Right lobe of liver (tissue), 6 donors: ENCODE measurements around the gene FRY. TPM values are rescaled to one million over a fixed set of nuclear protein-coding genes. Genes with fewer than 3 reads are reported as not detected.

Experiments
- ATAC-seq, 4 donors: fragments of 200-7000 bp; cut with Tn5 transposase; one replicate each; pipeline ENCODE4 v1.9.1; 2020; ENCODE audit warnings: mild to moderate bottlenecking in 4 of 4, moderate library complexity in 4 of 4
- DNase-seq, 3 donors: peaks; one replicate each; pipeline ENCODE4 v3.0.0-alpha.2; 2020
- H3K27ac ChIP-seq, 3 donors: fragments of 200-600 bp; one replicate each; pipeline ENCODE4 v1.8.0; 2022
- H3K27me3 ChIP-seq, 2 donors: fragments of 200-600 bp; one replicate each; pipeline ENCODE4 v1.8.0; 2022
- H3K36me3 ChIP-seq, 4 donors: fragments of 200-600 bp; sonication (generic) in 1 of 4; one replicate each; pipeline versions ENCODE4 v1.5.1 to v1.8.0; 2017 to 2022; ENCODE audit warnings: control low read depth in 1 of 4
- H3K4me1 ChIP-seq, 4 donors: fragments of 200-600 bp; sonication (generic) in 1 of 4; one replicate each; pipeline versions ENCODE4 v1.5.1 to v1.8.0; 2017 to 2022; ENCODE audit warnings: control low read depth in 1 of 4
- H3K4me3 ChIP-seq, 3 donors: fragments of 200-600 bp; one replicate each; pipeline ENCODE4 v1.8.0; 2022
- H3K9me3 ChIP-seq, 4 donors: fragments of 200-600 bp; sonication (generic) in 1 of 4; one replicate each; pipeline versions ENCODE4 v1.5.1 to v1.8.0; 2017 to 2022; ENCODE audit warnings: control low read depth in 1 of 4
- POLR2A ChIP-seq: fragments of 450-650 bp; IDR thresholded peaks from one replicate; pipeline ENCODE4 v1.6.1; 2017; ENCODE audit warnings: antibody characterized with exemption, mild to moderate bottlenecking
- WGBS: methylation state at CpG from one replicate; pipeline ENCODE4 v1.1.6; 2018; ENCODE audit warnings: low coverage, low lambda C conversion rate; ENCODE audit not compliant: insufficient coverage; ENCODE audit errors: missing lambda C conversion rate; 5-methylcytosine and 5-hydroxymethylcytosine counted together
- intact Hi-C, 2 donors: fragments of 100-400 bp; cut with DNase I; formaldehyde crosslinking; loops; one replicate each; pipeline versions ENCODE4 v1.11.2 to v1.14.1; 2022
- total RNA-seq, 6 experiments: library from RNA; depleted of rRNA in 2 of 6; stranded (reverse); fragments of >200 nt in 2 of 6; fragmentation: NEBNext Ultra II Directional in 3 of 6; extraction: Animal tissue kit (Norgen Biotek cat#: 25700) in 3 of 6; gene quantifications; one replicate each; pipeline versions ENCODE4 v1.1.0 to v1.2.4, GENCODE V29; 2016 to 2023
- TF ChIP-seq, protein P1 (sequence below), 4 donors: fragments of 200-600 bp in 3 of 4; fragments of 450-650 bp in 1 of 4; IDR thresholded peaks; one replicate each; pipeline versions ENCODE4 v1.5.1 to v1.8.0; 2016 to 2022; ENCODE audit warnings: antibody characterized with exemption in 4 of 4, mild to moderate bottlenecking in 2 of 4
- donor health status: DM: no; HTN: yes; CAD: no.
- donor health status: DM: no; HTN: no; CAD: no.
- donor health status: DM: no; HTN: no; CAD: no.
- donor health status: DM: no; HTN: yes; CAD: no.
- donor health status: DM: no; HTN: yes; CAD: no.

Gene FRY
- total RNA-seq, 6 experiments from 2014 or later: 16.1 to 106 (median 35.7) TPM

DNA sequence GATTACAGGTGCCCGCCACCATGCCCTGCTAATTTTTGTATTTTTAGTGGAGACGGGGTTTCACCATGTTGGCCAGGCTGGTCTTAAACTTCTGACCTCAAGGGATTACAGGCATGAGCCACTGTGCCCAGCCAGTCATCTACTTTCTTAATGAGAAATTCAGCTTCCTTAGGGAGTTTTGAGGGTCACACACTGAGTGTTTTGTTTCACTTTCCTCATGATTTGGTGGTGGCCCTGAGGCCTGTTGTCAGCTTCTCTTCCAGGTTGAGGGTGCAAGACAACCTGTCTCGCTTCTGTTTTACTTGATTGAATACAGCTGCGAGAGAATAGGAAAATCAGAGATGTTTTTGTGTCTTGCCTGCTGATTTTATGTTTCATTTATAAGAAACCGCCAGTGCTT is 9.9 kb downstream of the FRY start:
- whole genome bisulfite sequencing: 69% methylated on average over 4 of the region's 5 CpGs
- H3K4me1 ChIP-seq: peaks cover 0 to 38% (median 15%) of the 10 kb centered on the region in 4 donors
- no peak for DNase-seq
- peak overlapping the region in 1 of 3 donors; percentile 44 for H3K27ac ChIP-seq
- no peaks in the 10 kb centered on the region for H3K27me3 ChIP-seq
- no peaks in the 10 kb centered on the region for H3K9me3 ChIP-seq
- intact Hi-C loops: no loop called here
- ATAC-seq: no peak
- TF ChIP-seq, protein P1, sequence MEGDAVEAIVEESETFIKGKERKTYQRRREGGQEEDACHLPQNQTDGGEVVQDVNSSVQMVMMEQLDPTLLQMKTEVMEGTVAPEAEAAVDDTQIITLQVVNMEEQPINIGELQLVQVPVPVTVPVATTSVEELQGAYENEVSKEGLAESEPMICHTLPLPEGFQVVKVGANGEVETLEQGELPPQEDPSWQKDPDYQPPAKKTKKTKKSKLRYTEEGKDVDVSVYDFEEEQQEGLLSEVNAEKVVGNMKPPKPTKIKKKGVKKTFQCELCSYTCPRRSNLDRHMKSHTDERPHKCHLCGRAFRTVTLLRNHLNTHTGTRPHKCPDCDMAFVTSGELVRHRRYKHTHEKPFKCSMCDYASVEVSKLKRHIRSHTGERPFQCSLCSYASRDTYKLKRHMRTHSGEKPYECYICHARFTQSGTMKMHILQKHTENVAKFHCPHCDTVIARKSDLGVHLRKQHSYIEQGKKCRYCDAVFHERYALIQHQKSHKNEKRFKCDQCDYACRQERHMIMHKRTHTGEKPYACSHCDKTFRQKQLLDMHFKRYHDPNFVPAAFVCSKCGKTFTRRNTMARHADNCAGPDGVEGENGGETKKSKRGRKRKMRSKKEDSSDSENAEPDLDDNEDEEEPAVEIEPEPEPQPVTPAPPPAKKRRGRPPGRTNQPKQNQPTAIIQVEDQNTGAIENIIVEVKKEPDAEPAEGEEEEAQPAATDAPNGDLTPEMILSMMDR (IDR thresholded peaks at IDR 0.05): no peak
- TF ChIP-seq POLR2A: no peak
- no peaks in the 10 kb centered on the region for H3K36me3 ChIP-seq
- H3K4me3 ChIP-seq: no peak overlapping the region

DNA sequence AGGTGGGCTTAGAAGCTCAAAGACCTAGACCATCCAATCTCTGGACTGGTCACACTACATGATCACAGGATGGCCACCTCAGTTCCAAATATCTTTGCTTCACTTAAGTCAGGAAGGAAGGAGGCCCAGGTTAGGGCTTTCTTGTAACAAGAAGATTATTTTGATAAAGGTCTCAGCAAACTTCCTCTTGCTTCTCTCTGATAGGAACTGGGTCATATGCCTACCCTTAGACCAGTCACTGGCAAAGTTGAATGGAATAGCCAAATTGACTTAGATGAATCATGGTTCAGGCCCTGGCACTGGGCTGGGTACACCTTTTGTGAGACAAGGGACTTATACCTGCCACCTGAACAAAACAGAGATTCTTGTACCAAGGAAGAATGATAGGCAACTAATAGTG is 11.0 kb downstream of the FRY start:
- peaks cover 0 to 37% (median 13%) of the 10 kb centered on the region in 4 donors for H3K4me1 ChIP-seq
- H3K27me3 ChIP-seq: no peaks in the 10 kb centered on the region
- no peak for TF ChIP-seq POLR2A
- TF ChIP-seq, protein P1 (IDR thresholded peaks at IDR 0.05): no peak
- H3K9me3 ChIP-seq: no peaks in the 10 kb centered on the region
- H3K27ac ChIP-seq: no peak overlapping the region
- no peak overlapping the region for H3K4me3 ChIP-seq
- DNase-seq (no peak), ATAC-seq (peak in 1 of 4 donors; percentile 31)
- no peaks in the 10 kb centered on the region for H3K36me3 ChIP-seq
- intact Hi-C loops: no loop called here

DNA sequence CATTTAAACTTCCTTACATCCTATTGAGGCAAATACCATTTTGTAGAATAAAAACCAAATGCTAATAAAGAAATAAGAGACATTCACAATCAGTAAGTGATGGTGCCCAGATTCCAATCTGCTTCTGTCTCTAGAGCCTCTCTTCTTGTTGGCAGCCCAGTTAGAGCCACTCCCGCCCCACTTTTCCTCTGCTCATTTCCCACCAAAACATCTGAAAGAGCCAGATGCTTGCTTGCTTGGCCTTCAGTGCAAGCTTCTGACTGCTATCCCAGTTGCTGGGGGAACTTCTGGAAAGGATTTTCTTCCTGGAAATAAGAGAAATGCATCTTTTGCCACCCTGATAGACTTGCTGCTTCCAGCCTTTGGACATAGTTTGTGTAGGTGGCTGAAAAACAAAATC is 12.9 kb downstream of the FRY start:
- no peaks in the 10 kb centered on the region for H3K36me3 ChIP-seq
- DNase-seq (no peak), ATAC-seq (no peak)
- no peaks in the 10 kb centered on the region for H3K27me3 ChIP-seq
- no peak overlapping the region for H3K27ac ChIP-seq
- H3K9me3 ChIP-seq: no peaks in the 10 kb centered on the region
- no peak overlapping the region for H3K4me3 ChIP-seq
- TF ChIP-seq POLR2A: no peak
- TF ChIP-seq, protein P1 (IDR thresholded peaks at IDR 0.05): no peak
- peaks cover 0 to 35% (median 12%) of the 10 kb centered on the region in 4 donors for H3K4me1 ChIP-seq
- WGBS: 100% methylated on average over 1 of the region's 1 CpG
- intact Hi-C loops: no loop called here

DNA sequence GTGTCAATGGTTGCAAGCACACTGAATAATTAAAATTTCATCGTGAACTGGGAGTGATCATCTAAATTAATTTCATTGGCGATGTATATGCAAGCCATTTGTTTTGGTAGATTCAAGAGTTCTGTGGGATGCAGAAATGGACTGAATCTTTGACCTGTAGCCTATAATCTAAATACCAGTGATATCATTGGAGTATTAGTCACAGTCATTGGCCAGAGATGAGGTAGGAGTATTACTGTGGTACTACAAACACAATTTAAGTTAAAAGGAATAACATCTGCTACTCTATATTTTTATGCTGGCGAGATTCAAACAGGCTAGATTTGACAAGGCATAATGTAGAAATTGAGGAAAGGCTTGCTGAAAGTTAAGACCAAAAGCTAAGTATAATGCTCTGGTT is 14.0 kb downstream of the FRY start:
- Histone ChIP-seq H3K4me3 (no peak overlapping the region), H3K36me3 (no peaks in the 10 kb centered on the region), H3K9me3 (no peaks in the 10 kb centered on the region), H3K27ac (no peak overlapping the region), H3K27me3 (no peaks in the 10 kb centered on the region), H3K4me1 (peaks cover 0 to 25% (median 10%) of the 10 kb centered on the region in 4 donors)
- intact Hi-C loops: no loop called here
- DNase-seq: no peak
- TF ChIP-seq, protein P1 (IDR thresholded peaks at IDR 0.05): no peak
- no peak for TF ChIP-seq POLR2A
- ATAC-seq: no peak
- WGBS: 97% methylated on average over 3 of the region's 3 CpGs
